T-helper 1 cell treated with Interleukin-12 subunit alpha and Interleukin-12 subunit beta and Interleukin-4 antibody, amounts not matched to agents 30 ng/mL and 1 ng/mL, for 36 hours (primary cell): ENCODE results near the gene NTSR2. TPM values are rescaled to one million over a fixed set of nuclear protein-coding genes. Genes with fewer than 3 reads are reported as not detected.

Source experiments
- intact Hi-C: fragments of 100-400 bp; cut with micrococcal nuclease; formaldehyde crosslinking; loops from one replicate; pipeline ENCODE4 v1.15.1; 2024
- total RNA-seq: library from RNA; stranded (reverse); gene quantifications from 2 replicates; pipeline ENCODE4 v1.2.3, GENCODE V29; 2022

The NTSR2 gene
- not detected in 2 replicates for total RNA-seq

GRCh38 chr2:11669454-11670291 is at the start of gene NTSR2:
TSS of gene NTSR2 (minus strand) at chr2:11670195. CDS start at chr2:11670129, 66 bp downstream.
- intact Hi-C loops: no loop called here

DNA sequence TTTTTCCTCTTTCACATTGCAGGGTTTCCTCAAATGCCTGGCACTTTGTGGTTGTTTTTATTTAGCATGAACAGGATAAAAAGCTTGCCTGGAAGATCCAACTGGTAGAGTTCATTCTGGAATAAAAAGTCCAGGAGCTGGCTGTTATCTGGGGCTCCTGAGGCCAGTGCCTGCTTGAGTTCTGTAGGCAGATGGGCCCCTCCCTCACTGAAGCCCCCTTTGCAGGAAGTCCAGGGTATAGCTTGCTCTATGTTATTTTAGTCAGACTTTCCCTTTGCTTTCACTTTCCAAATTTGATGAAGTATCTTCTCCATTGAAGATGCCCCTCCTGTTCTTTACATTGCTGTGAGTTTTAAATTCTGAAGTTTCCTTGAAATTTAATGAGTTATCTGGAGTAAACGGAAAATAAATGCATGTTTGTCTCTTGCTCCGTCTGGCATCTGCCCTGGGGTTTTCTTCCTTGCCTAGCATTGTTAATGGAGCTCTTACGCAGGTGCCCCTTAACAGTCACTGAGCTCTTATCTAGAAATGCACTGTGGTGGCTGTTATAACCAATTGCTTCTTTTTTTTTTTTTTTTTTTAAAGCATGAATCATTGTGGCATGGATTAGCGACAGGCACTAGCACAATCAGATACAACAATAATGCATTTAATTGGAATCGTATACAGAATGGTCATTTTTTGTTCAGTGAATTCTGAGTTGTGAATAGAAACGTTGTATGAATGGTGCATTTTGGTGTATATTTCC is 49.4 kb upstream of the NTSR2 start:
- intact Hi-C loops: no loop called here

DNA sequence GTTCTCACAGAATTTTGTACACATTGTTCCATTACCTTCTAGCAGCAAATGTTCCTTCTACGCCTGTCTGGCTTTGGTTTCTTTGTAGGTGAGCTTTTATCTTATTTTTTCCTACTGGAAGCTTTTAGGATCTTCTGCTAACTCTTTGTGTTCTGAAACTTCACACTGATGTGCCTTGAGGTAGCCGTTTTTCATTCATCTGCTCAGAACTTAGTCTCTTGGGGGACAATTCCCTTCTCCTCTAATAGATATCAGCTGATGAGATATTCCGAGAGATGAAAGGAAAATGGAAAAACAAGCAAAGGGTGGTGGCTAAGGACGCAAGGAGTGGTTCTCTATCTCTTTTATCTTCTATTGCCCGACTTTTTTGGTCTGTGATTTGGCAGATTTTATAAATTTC is 48.6 kb upstream of the NTSR2 start:
- intact Hi-C loops: no loop called here

DNA sequence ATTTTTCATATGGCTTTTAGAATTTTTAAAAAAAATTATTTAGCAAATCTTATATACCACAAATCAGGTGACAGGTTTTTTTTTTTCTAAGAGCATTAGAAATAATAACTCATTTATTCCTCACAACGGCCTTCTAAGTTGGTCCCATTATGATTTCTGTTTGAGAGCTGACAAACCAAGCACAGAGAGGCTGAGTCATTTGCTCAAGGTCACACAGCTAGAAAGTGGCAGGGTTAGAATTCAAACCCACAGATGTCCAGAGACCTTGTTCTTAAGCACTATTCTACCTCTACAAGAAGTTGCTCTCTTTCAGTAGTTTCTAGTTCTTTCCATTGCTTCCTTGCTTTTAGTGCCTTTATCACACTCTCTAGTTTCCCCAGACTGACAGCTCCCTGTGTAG is 47.6 kb upstream of the NTSR2 start:
- intact Hi-C loops: no loop called here

DNA sequence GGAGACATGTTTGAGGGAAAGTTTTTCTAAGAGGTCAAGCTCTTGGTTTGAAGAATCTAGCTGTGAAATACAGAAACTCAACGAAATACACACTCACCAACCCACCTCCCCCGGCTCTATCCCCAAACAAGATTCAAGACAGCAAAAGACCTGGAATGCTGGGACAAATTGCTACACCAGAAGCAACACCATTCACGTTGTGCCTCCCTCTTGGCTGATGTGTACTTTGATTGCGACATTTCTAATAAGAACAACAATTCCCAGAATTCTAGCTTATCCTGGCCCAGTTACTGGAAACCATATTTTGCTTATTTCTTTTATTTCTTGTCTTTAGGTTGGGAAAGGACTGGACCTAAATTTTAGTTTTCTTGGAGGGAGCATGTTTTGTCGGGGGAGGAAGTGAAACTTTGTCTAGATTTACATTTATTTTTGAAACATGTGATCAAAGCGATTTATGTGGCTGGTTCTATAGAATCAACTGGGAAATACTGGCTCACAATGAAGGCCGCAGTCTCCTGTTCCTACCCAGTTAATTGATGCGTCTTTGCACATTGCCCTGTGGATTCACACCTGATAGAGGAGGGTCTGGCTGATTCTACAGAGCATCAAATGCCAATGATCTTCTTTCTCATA is 46.8 kb upstream of the NTSR2 start:
- intact Hi-C loops: no loop called here

DNA sequence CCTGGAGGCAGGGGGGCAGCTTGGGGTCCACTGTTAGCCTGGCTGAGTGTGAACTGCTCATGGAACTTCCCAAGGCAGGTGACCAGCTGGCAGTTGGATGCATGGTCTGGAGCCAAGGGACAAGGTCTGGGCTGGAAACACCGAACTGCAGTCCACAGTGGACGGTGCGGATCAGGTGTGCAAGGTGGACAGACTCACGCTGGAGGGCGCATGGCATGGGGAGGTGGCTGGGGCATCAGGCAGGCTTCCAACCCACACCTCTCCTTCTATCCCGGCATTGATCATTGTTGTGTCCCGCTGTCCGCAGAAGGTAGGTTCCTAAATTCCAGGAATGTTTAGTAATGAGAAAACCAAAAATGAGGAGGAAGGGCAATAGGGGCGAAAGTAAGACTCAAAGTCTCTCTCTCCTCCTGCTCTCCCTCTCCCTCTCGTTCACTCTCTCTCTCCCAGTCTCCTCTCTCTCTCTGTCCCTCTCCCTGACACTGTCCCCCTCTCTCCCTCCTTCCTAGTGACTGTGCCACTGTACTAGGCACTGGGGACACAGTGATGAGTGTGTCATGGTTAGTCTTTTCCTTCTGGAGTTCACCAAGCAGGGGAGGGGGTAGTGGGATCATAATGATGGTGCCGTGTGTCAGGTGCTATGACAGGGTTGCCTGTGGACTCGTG is 46.1 kb upstream of the NTSR2 start:
- intact Hi-C loops: no loop called here

- intact Hi-C loops: no loop called here
Measured at GRCh38 chr2:11713815-11714214, 43.8 kb upstream of the NTSR2 start.

- intact Hi-C loops: no loop called here
Measured at GRCh38 chr2:11712866-11713265, 42.9 kb upstream of the NTSR2 start.

- intact Hi-C loops: no loop called here
Measured at GRCh38 chr2:11711751-11712150, 41.8 kb upstream of the NTSR2 start.

DNA sequence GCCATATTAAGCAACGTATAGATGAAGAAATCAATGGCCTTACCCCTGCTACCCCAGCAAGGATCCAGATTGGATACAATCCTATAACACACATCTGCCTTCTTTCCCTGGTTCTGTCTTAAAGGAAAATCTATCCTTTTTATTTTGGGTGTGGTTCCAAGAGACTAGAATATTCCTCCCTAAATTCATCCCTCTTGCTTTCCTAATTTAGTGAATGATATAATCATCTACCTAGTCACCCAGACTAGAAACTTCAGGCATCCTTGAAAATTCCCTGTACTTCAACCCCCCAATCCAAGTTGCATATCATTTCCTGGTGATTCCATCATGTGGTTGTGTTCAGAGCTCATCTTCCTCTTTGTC is 41.3 kb upstream of the NTSR2 start:
- intact Hi-C loops: no loop called here

DNA sequence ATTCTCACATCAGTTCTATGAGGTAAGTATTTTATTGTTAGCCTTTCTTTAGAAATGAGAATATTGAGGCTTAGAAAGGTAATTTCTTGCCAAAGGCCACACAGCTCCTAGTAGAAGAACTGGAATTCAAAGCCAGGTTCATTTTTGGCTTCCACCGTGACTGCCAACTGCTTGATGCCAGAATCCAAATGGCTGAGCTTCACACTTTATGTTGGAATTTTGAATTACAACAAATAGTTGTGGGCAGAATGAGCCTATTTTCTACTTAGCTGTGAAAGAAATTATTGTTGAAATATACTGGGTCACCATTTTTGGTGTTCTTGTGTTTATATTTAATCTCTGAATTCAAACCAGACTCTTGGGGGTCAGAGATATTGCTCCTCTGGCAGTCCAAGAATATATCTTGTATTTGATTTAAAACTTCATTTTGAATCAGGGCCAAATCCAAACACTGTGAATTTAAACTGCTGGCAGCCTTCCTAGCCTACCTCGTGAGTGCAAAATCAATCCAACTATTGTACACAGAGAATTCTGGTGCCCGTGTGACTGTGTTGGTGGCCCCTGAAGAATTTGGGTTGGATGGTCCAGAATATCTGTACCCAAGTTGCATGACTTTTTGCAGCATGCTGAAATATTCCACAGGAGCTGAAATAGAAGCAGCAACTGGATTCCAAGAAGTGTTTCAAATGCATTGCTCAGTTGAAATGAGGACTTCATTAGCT is 40.8 kb upstream of the NTSR2 start:
- intact Hi-C loops: no loop called here

DNA sequence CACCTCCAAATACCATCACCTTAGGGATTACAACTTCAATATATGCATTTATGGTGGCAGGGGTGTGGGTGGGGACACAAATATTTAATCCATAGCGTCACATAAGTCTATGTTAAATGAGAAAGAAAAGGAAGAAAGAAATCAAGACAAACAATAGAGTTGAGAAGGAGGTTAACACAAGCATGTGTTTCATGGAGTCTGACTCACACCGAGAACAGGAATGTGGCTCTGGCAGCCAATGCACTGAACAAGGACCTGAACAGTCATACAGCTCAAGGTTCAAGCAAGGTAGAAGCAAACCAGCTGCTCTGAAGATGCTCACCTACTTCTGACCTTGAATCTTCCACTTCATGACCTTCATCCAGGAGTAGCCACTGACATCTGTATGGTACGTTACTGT is 40.2 kb upstream of the NTSR2 start:
- intact Hi-C loops: no loop called here

GRCh38 chr2:11709293-11709692 is 39.3 kb upstream of the NTSR2 start:
- intact Hi-C loops: no loop called here

GRCh38 chr2:11708106-11708505 is 38.1 kb upstream of the NTSR2 start:
- intact Hi-C loops: no loop called here

- intact Hi-C loops: no loop called here
Measured at GRCh38 chr2:11705711-11706110, 35.7 kb upstream of the NTSR2 start.

DNA sequence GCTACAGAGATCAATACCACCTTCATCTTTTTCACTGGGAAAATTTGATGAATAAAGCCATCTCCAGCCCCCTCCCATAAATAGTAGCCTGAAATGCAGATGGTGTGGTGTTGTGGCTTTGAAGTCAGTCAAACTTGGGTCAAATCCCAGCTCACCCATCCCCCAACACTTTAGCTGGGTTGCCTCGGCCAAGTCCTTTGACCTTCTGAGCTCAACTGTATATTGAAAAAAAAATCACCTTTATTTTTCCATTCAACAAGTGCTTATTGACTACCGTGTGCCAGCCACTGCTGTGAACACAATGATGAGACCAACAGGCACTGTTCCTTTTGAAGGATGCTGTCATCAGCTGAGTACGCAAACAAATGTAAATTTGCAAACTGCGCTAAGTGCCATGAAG is 35.1 kb upstream of the NTSR2 start:
- intact Hi-C loops: no loop called here

- intact Hi-C loops: no loop called here
Measured at GRCh38 chr2:11703700-11704099, 33.7 kb upstream of the NTSR2 start.

- intact Hi-C loops: no loop called here
Measured at GRCh38 chr2:11702946-11703345, 33.0 kb upstream of the NTSR2 start.

GRCh38 chr2:11701751-11702301 is 31.8 kb upstream of the NTSR2 start:
- intact Hi-C loops: no loop called here

- intact Hi-C loops: no loop called here
Measured at GRCh38 chr2:11701206-11701605, 31.2 kb upstream of the NTSR2 start.
